ENCODE measurements around the gene ZNF12.

Gene ZNF12

GRCh38 chr7:6650086-6650485 is 56.7 kb downstream of the ZNF12 start:
- no peak for FAIRE-seq
- TF ChIP-seq POLR2AphosphoS5 (IDR thresholded peaks at IDR 0.05; ENCODE audit: low read depth, low read length) (no peak), TAF1 (IDR thresholded peaks at IDR 0.05; ENCODE audit: borderline replicate concordance, low read depth, low read length) (no peak), POLR2A (IDR thresholded peaks at IDR 0.05; ENCODE audit: low read depth, low read length) (no peak)
- no peak for DNase-seq (ENCODE audit: insufficient read length)

DNA sequence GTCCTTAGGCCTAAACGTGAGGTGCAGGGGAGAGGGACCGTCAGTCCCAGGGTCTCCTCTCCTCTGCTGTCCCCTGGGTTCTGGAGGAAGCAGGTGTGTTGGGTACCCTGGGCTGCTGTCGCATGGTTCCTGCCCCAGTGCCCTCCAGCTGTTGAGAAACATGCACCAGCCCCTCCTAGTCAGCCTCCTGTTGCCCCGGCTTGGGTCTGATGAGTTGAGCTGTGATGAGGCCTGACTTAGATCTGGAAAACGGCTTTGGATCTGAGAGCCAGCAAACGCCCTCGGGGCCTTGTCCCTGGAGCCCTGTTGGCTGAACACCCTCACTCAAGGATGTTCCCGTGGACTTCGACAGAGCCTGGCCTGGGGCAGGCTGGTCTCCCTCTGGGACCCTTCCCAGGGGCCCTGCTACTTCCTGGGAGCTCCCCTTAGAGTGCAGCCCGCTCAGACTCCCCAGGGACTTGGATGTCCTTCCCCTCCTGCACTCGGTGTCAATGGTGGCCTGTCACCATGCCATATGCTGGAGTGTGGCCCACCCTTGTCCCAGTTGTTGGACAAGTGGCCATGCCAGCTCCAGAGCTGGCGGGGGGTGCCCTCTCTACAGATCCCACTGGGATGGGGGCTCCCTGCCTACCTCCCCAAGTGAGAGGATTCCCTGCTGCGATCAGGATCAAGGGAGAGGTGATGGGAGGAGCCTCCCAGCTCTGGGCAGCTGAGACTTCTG is 57.3 kb downstream of the ZNF12 start:
- no peak for TF ChIP-seq POLR2A (IDR thresholded peaks at IDR 0.05; ENCODE audit: low read depth, low read length)
- TF ChIP-seq POLR2AphosphoS5 (IDR thresholded peaks at IDR 0.05; ENCODE audit: low read depth, low read length): no peak
- TF ChIP-seq TAF1 (IDR thresholded peaks at IDR 0.05; ENCODE audit: borderline replicate concordance, low read depth, low read length): no peak
- no peak for FAIRE-seq
- no peak for DNase-seq (ENCODE audit: insufficient read length)

DNA sequence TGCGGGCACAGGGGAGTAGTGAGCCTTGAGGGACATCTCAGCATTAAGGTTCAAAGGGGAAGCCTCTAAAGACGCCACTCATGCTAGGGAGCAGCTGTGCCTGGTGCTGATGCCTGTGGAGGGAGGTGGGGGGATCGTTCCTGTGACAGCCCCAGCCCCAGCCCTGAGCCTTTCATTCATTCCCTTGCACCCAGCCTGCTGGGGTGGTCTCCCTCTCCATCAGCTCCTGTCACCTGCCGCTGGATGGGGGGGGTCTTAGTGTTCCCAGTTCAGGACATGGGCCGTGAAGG is 58.0 kb downstream of the ZNF12 start:
- no peak for TF ChIP-seq POLR2AphosphoS5 (IDR thresholded peaks at IDR 0.05; ENCODE audit: low read depth, low read length)
- TF ChIP-seq TAF1 (IDR thresholded peaks at IDR 0.05; ENCODE audit: borderline replicate concordance, low read depth, low read length): no peak
- TF ChIP-seq POLR2A (IDR thresholded peaks at IDR 0.05; ENCODE audit: low read depth, low read length): no peak
- no peak for DNase-seq (ENCODE audit: insufficient read length)
- FAIRE-seq: no peak

- FAIRE-seq (no peak), DNase-seq (ENCODE audit: insufficient read length) (no peak)
- no peak for TF ChIP-seq POLR2A (IDR thresholded peaks at IDR 0.05; ENCODE audit: low read depth, low read length)
Measured at GRCh38 chr7:6648066-6648814, 58.5 kb downstream of the ZNF12 start.

DNA sequence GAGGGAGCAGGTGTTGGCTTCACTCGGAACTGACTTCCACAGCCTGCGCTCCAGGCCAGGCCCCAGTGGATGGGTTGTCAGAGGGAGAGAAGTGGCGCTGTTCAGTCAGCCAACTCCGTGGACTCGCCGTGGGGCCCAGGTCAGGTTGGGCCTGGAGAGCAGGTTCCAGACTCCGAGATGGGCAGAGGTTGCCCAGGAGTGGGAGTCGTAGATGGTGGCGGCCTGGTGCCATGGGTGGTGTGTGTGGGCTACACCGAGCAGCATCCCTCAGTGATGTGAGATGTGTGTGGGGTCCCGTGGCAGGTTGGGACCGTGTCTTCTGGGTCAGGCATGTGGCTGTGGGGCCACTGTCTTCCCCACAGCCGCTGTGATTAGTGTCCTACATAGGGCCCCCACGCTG is 59.2 kb downstream of the ZNF12 start:
- TF ChIP-seq POLR2AphosphoS5 (IDR thresholded peaks at IDR 0.05; ENCODE audit: low read depth, low read length): no peak
- TF ChIP-seq POLR2A (IDR thresholded peaks at IDR 0.05; ENCODE audit: low read depth, low read length): no peak
- no peak for TF ChIP-seq TAF1 (IDR thresholded peaks at IDR 0.05; ENCODE audit: borderline replicate concordance, low read depth, low read length)
- FAIRE-seq (no peak), DNase-seq (ENCODE audit: insufficient read length) (no peak)

DNA sequence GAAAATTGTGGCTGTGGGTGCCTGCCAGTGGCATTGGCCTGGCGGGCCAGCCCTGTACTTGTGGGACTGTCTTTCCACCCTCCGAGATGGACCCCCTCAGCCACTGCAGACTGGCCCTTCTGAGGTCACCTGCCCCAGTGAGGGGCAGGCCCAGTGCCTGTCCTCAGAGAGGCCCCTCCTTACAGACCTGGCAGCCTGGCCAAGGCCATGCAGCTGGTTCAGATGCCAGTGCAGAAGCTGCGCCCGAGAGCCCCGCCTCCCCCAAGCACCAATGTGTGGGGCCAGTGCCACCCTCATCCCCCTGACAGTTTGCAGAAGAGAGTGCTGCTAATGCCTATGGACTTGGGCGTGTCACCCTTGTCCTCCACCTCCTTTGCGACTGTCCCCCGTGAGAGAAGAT is 59.7 kb downstream of the ZNF12 start:
- DNase-seq (ENCODE audit: insufficient read length) (no peak), FAIRE-seq (no peak)
- TF ChIP-seq TAF1 (IDR thresholded peaks at IDR 0.05; ENCODE audit: borderline replicate concordance, low read depth, low read length): no peak
- no peak for TF ChIP-seq POLR2AphosphoS5 (IDR thresholded peaks at IDR 0.05; ENCODE audit: low read depth, low read length)
- TF ChIP-seq POLR2A (IDR thresholded peaks at IDR 0.05; ENCODE audit: low read depth, low read length): no peak

- DNase-seq (ENCODE audit: insufficient read length) (no peak), FAIRE-seq (no peak)
- TF ChIP-seq POLR2AphosphoS5 (IDR thresholded peaks at IDR 0.05; ENCODE audit: low read depth, low read length) (no peak), TAF1 (IDR thresholded peaks at IDR 0.05; ENCODE audit: borderline replicate concordance, low read depth, low read length) (no peak), POLR2A (IDR thresholded peaks at IDR 0.05; ENCODE audit: low read depth, low read length) (no peak)
Measured at GRCh38 chr7:6646465-6646864, 60.3 kb downstream of the ZNF12 start.

DNA sequence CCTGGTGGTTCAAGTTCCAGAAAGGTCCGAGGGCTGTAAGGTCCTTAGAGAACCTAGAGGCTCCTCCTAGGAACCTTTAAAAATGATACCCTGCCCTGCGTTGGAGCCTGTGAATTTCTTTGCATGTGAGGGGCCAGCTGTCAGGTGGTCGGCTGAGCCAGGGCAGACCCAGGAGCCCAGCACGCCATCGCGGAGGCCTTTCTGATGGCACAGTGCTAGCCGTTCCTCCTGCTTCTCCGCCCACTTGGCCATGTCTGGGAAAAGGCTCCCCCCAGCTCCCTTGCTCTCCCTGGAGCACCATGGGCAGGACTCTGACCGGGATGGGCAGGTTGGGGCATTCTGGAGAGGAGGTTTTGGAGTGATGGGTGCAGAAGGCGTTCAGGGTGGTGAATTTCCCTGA is 62.0 kb downstream of the ZNF12 start:
- DNase-seq (ENCODE audit: insufficient read length) (no peak), FAIRE-seq (no peak)
- TF ChIP-seq TAF1 (IDR thresholded peaks at IDR 0.05; ENCODE audit: borderline replicate concordance, low read depth, low read length) (no peak), POLR2A (IDR thresholded peaks at IDR 0.05; ENCODE audit: low read depth, low read length) (no peak), POLR2AphosphoS5 (IDR thresholded peaks at IDR 0.05; ENCODE audit: low read depth, low read length) (no peak)

DNA sequence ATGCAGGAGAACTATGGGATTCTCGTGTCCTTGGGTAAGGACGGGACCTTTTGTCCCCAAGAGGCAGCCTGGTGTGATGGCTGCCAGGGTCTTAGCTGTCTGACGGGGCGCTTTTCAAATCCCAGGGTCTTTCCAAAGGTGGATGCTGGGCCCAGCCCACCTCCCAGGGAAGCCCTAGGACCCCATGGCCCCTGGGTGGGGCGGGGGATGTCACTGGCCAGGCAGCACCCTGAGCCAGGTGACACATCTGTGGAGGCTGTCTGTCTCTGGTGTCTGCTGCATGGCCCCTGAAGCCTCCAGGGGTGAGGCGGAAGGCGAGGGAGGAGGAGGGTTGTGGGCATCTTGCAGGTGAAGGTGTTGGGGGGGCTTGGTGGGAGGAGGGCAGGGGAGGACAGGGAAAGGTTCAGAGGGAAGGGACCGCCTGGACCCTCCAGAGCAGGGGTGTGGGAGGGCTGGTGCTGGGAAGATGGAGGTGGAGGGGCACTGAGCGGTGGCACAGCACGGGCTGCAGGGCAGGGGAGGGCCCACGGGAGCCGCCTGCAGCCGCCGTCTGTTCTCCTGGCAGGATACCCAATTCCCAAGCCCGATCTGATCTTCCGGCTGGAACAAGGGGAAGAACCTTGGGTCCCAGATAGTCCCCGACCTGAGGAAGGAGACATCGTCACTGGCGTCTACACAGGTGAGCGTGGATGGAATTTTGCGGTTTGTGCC is 62.7 kb downstream of the ZNF12 start:
- DNase-seq (ENCODE audit: insufficient read length) (no peak), FAIRE-seq (no peak)
- TF ChIP-seq POLR2A (IDR thresholded peaks at IDR 0.05; ENCODE audit: low read depth, low read length) (no peak), POLR2AphosphoS5 (IDR thresholded peaks at IDR 0.05; ENCODE audit: low read depth, low read length) (no peak), TAF1 (IDR thresholded peaks at IDR 0.05; ENCODE audit: borderline replicate concordance, low read depth, low read length) (no peak)

GRCh38 chr7:6642861-6643640 is 63.7 kb downstream of the ZNF12 start:
- FAIRE-seq (no peak), DNase-seq (ENCODE audit: insufficient read length) (no peak)
- TF ChIP-seq POLR2A (IDR thresholded peaks at IDR 0.05; ENCODE audit: low read depth, low read length): no peak
- TF ChIP-seq TAF1 (IDR thresholded peaks at IDR 0.05; ENCODE audit: borderline replicate concordance, low read depth, low read length): no peak
- no peak for TF ChIP-seq POLR2AphosphoS5 (IDR thresholded peaks at IDR 0.05; ENCODE audit: low read depth, low read length)

DNA sequence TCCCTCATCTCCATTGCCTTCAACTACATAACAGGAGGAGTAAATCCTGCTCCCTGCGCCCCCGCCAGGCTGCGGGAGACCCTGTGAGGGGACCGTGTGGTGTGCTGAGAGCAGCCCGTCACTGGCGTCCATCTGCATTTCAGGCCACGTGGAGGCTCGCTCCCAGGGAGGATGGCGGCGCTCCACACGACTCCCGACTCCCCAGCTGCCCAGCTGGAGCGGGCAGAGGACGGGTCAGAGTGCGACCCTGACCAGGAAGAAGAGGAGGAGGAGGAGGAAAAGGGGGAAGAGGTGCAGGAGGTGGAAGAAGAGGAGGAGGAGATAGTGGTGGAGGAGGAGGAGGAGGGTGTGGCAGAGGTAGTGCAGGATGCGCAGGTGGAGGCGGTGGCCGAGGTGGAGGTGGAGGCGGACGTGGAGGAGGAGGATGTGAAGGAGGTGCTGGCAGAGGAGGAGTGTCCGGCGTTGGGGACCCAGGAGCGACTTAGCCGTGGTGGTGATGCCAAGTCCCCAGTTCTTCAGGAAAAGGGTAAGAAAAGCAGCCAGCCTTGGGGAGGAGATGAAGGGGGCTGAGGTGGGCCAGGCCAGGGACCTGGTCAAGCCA is 64.4 kb downstream of the ZNF12 start:
- DNase-seq (ENCODE audit: insufficient read length): no peak

More for the DNA sequence above, 64.4 kb downstream of the ZNF12 start:
- no peak for TF ChIP-seq POLR2AphosphoS5 (IDR thresholded peaks at IDR 0.05; ENCODE audit: low read depth, low read length)
- TF ChIP-seq POLR2A (IDR thresholded peaks at IDR 0.05; ENCODE audit: low read depth, low read length): no peak
- TF ChIP-seq TAF1 (IDR thresholded peaks at IDR 0.05; ENCODE audit: borderline replicate concordance, low read depth, low read length): no peak
- no peak for FAIRE-seq

All from GM12892 (cell line).